ENCODE data around the gene HYDIN. TPM values are rescaled to one million over a fixed set of nuclear protein-coding genes. Genes with fewer than 3 reads are reported as not detected.

Gene HYDIN
- polyA plus RNA-seq, 1 of the 3 experiments (the other 2 are of a cell fraction), result 0.33 TPM

GRCh38 chr16:71205482-71206131 lies 24.9 kb downstream of the HYDIN start (continued):
- TF ChIP-seq FOSL2 (IDR thresholded peaks at IDR 0.05; ENCODE audit: borderline replicate concordance, low read depth) (no peak), NFIC (IDR thresholded peaks at IDR 0.05; ENCODE audit: borderline replicate concordance) (no peak), RXRA (IDR thresholded peaks at IDR 0.05; ENCODE audit: borderline replicate concordance, low read depth) (no peak), RCOR1 (IDR thresholded peaks at IDR 0.05; ENCODE audit: low read length) (no peak)

GRCh38 chr16:71203631-71204030 lies 26.9 kb downstream of the HYDIN start:
- Histone ChIP-seq H3K9me3 (no peaks in the 10 kb centered on the region), H3K27ac (ENCODE audit: low read depth in 2 of 2, low read length in 1 of 2) (no peak overlapping the region), H3F3A (replicated peaks; ENCODE audit: insufficient read depth) (no peaks in the 10 kb centered on the region), H3K79me2 (ENCODE audit: insufficient read depth) (no peaks in the 10 kb centered on the region), H3K9ac (no peak overlapping the region), H3K4me3 (ENCODE audit: low read depth in 2 of 2, low read length in 1 of 2) (no peak overlapping the region), H3K4me1 (ENCODE audit: control insufficient read depth in 1 of 2, insufficient read depth in 2 of 2, low read depth in 1 of 2, low read length in 1 of 2) (no peaks in the 10 kb centered on the region), H3K4me2 (no peak overlapping the region), H3K9me2 (no peaks in the 10 kb centered on the region), H4K20me1 (ENCODE audit: insufficient read depth) (no peaks in the 10 kb centered on the region), H2AFZ (ENCODE audit: low read depth) (no peak overlapping the region), H3K27me3 (ENCODE audit: insufficient read depth) (no peaks in the 10 kb centered on the region), H3K36me3 (replicated peaks in 1 of 2; ENCODE audit: control insufficient read depth in 1 of 2, insufficient read depth in 2 of 2, low read length in 1 of 2) (no peaks in the 10 kb centered on the region)
- no peak for TF ChIP-seq REST (IDR thresholded peaks at IDR 0.05; ENCODE audit: low read depth, low read length)
- no peak for TF ChIP-seq SIN3A (IDR thresholded peaks at IDR 0.05; ENCODE audit: borderline replicate concordance, low read depth, low read length)
- TF ChIP-seq RAD21 (IDR thresholded peaks at IDR 0.05; ENCODE audit: low read length), result no peak
- no peak for TF ChIP-seq POLR2AphosphoS5 (IDR thresholded peaks at IDR 0.05; ENCODE audit: low read depth, low read length)
- no peak for TF ChIP-seq ELF1 (IDR thresholded peaks at IDR 0.05)
- no peak for TF ChIP-seq FOXM1 (IDR thresholded peaks at IDR 0.05; ENCODE audit: low read depth)
- no peak for TF ChIP-seq TCF12 (IDR thresholded peaks at IDR 0.05)
- no peak for TF ChIP-seq FOXJ3 (CRISPR knock-in tag; IDR thresholded peaks at IDR 0.05)
- TF ChIP-seq CHD2 (IDR thresholded peaks at IDR 0.05; ENCODE audit: low read length, partially characterized antibody), result no peak
- DNase-seq, result no peak
- POLR2A ChIA-PET, result no interaction called here
- CTCF ChIA-PET, result no interaction called here
- WGBS (ENCODE audit: low lambda C conversion rate), result 15% methylated on average over 2 of the region's 2 CpGs

GRCh38 chr16:71201556-71201955 lies 29.0 kb downstream of the HYDIN start:
- no peaks in the 10 kb centered on the region for H3K9me3 ChIP-seq
- no peaks in the 10 kb centered on the region for H3F3A ChIP-seq (replicated peaks; ENCODE audit: insufficient read depth)
- no peak overlapping the region for H2AFZ ChIP-seq (ENCODE audit: low read depth)
- CTCF ChIA-PET, result no interaction called here
- H3K4me3 ChIP-seq (ENCODE audit: low read depth in 2 of 2, low read length in 1 of 2), result no peak overlapping the region
- no peak overlapping the region for H3K4me2 ChIP-seq
- no peaks in the 10 kb centered on the region for H3K36me3 ChIP-seq (replicated peaks in 1 of 2; ENCODE audit: control insufficient read depth in 1 of 2, insufficient read depth in 2 of 2, low read length in 1 of 2)
- no peaks in the 10 kb centered on the region for H3K27me3 ChIP-seq (ENCODE audit: insufficient read depth)
- no peak for DNase-seq
- no peaks in the 10 kb centered on the region for H3K4me1 ChIP-seq (ENCODE audit: control insufficient read depth in 1 of 2, insufficient read depth in 2 of 2, low read depth in 1 of 2, low read length in 1 of 2)
- H3K9ac ChIP-seq, result no peak overlapping the region
- POLR2A ChIA-PET, result no interaction called here
- 0% methylated on average over 2 of the region's 2 CpGs for WGBS (ENCODE audit: low lambda C conversion rate)
- H3K79me2 ChIP-seq (ENCODE audit: insufficient read depth), result no peaks in the 10 kb centered on the region
- H3K9me2 ChIP-seq, result no peaks in the 10 kb centered on the region
- H4K20me1 ChIP-seq (ENCODE audit: insufficient read depth), result no peaks in the 10 kb centered on the region
- no peak overlapping the region for H3K27ac ChIP-seq (ENCODE audit: low read depth in 2 of 2, low read length in 1 of 2)
- TF ChIP-seq GABPA (IDR thresholded peaks at IDR 0.05; ENCODE audit: low read depth) (no peak), RFX5 (IDR thresholded peaks at IDR 0.05; ENCODE audit: low read length) (no peak), USF1 (IDR thresholded peaks at IDR 0.05; ENCODE audit: borderline replicate concordance, low read depth) (no peak), RAD21 (IDR thresholded peaks at IDR 0.05; ENCODE audit: low read length) (no peak), RXRA (IDR thresholded peaks at IDR 0.05; ENCODE audit: borderline replicate concordance, low read depth) (no peak), EP300 (IDR thresholded peaks at IDR 0.05; ENCODE audit: borderline replicate concordance in 1 of 2, low read depth in 1 of 2, low read length in 1 of 2) (no peak), SMC3 (IDR thresholded peaks at IDR 0.05; ENCODE audit: low read depth, low read length) (no peak), FOXJ3 (CRISPR knock-in tag; IDR thresholded peaks at IDR 0.05) (no peak), ELF1 (IDR thresholded peaks at IDR 0.05) (no peak), PBX3 (IDR thresholded peaks at IDR 0.05) (no peak), FOSL2 (IDR thresholded peaks at IDR 0.05; ENCODE audit: borderline replicate concordance, low read depth) (no peak), FOXM1 (IDR thresholded peaks at IDR 0.05; ENCODE audit: low read depth) (no peak), ZBTB33 (IDR thresholded peaks at IDR 0.05; ENCODE audit: borderline replicate concordance, low read depth) (no peak)
